ENCODE data around the gene BANF1.

GRCh38 chr11:66016793-66017177 is 14.5 kb downstream of the BANF1 start:
- TF ChIP-seq CTCF (IDR thresholded peaks at IDR 0.05; ENCODE audit: low read length), result no peak
- no peak for TF ChIP-seq EZH2 (IDR thresholded peaks at IDR 0.05; ENCODE audit: borderline replicate concordance, low read length)

Measured in OCI-LY1 (cell line).